Measurements from ENCODE around the gene ARHGEF9. TPM values are rescaled to one million over a fixed set of nuclear protein-coding genes. Genes with fewer than 3 reads are reported as not detected.
"Not testable (repeated sequence)": the region's sequence is repeated elsewhere in the genome, so short reads cannot be mapped to it uniquely, and the experiment has no call there.

Gene ARHGEF9
- total RNA-seq, 1 donor from 2014 or later = 6.4 TPM

- no peak for DNase-seq (ENCODE audit: low read depth in 2 of 2)
Observed at GRCh38 chrX:63661676-63662075, 123.3 kb downstream of the ARHGEF9 start.

DNA sequence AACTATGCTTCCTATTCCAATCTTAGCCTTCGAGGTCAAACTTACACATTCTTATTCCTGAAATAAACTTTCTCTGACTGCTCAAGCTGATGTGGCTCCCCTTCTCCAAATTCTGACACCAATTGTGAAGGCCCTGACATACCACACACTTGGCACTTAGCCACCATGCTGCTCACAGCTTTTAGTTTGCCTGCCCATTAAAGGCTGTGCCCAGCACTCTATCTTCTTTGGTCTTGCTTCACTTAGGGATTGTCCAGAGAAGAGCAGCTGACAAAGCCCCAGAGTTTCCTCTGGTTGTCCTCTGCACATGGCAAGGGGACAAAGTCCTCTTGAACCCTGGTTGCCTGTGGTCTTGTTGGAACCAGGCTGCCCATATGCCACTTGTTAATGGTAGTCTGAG is 126.1 kb downstream of the ARHGEF9 start:
- no peak for DNase-seq (ENCODE audit: low read depth in 2 of 2)

GRCh38 chrX:63657821-63658220 is 127.2 kb downstream of the ARHGEF9 start:
- peak in 1 of 2 donors; percentile 9 for DNase-seq (ENCODE audit: low read depth in 2 of 2)

DNA sequence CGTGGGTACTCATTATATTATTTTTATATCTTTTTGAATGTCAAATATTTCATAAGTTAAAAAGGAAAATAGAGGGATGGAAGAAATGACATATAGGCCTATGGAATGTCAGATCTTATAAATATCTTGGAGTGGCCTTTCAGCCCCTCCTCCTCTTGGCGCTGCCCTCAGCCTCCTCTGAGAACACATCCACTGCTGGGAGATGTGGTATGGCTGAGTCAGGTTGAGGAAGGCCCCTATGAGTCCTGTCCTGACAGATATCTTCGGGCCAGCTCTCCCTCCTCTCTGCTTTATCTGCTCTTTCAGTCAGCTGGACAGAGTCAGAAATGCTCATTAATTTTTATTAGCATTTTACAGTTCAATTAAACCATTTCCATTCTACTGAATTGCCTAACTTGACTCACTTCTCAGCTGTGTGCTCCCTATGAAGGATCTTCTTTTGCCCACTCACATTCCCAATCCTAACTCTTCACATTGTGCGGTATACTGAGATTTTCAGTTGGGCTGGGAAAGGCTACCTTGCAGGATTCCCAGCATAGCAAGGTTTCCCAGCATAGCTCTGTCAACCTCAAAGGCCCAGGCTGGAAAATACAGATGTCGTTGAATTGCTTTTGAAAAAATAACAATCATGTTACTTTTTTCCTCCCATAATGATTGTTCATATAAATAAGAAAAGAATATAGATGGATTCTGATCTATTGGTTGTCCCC is 128.0 kb downstream of the ARHGEF9 start:
- no peak for DNase-seq (ENCODE audit: low read depth in 2 of 2)

- DNase-seq (ENCODE audit: low read depth in 2 of 2) = no peak
Observed at GRCh38 chrX:63652086-63652765, 132.8 kb downstream of the ARHGEF9 start.

GRCh38 chrX:63645748-63646147 is 139.3 kb downstream of the ARHGEF9 start:
- not testable (repeated sequence) for DNase-seq (ENCODE audit: low read depth in 2 of 2)

DNA sequence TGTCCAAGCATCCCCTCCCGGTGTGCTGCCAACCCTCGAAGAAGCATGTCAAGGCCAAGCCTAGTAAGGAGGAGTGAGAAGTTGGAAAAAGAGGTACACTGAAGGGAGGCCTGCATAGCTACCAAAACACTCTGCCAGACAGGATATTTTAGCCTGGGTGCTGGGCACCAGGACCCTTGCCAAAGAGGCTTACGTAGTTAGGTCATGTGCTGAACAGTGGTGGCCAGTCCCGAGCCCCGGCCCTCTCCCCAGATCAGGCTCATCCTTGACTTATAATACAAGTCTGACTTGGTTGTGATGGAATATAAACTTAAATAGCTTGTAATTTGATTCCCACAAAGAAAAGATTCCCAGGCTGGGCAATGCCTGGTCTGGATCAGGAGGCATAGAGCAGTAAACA is 149.3 kb downstream of the ARHGEF9 start:
- no peak for DNase-seq (ENCODE audit: low read depth in 2 of 2)

DNA sequence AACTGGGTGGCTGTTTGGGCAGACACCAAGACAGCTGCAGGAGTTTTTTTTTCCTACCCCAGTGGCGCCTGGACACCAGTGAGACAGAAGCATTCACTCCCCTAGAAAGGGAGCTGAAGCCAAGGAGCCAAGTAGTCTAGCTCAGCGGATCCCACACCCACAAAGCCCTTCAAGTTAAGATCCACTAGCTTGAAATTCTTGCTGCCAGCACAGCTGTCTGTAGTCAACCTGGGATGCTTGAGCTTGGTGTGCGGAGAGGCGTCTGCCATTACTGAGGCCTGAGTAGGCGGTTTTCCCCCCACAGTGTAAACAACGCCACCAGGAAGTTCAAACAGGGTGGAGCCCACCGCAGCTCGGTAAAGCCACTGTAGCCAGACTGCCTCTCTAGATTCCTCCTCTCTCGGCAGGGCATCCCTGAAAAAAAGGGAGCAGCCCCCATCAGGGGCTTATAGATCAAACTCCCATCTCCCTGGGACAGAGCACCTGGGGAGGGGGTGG is 171.4 kb downstream of the ARHGEF9 start:
- no peak for DNase-seq (ENCODE audit: low read depth in 2 of 2)

DNA sequence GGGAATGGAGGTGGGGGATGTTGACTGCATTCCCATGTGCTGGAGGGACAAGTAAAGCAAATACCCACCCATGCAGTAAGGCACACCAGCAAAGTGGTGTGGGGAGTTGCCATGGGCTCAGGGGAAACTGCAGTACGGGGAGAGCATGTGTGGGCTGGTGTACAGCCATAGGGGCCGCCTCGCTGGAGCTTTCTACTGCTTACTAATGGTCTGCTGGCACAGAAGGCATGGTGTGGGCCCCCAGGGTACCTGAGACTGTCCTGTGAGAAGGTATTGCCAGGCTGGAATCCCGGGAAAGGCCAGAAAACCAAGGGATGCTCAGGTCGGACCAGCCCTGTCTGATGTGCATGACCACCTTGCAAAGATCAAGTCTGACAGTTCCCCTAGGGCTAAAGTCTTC is 199.1 kb downstream of the ARHGEF9 start:
- DNase-seq (ENCODE audit: low read depth in 2 of 2) = no peak

Data from dermis microvascular lymphatic vessel endothelial cell (primary cell).